ENCODE data around the gene BCAP31.

GRCh38 chrX:153725039-153725831 lies 1.0 kb upstream of the BCAP31 start:
- TF ChIP-seq CTCF (IDR thresholded peaks at IDR 0.05) (no peak), EZH2 (IDR thresholded peaks at IDR 0.05; ENCODE audit: borderline replicate concordance, insufficient read depth, low read depth, low read length, poor library complexity, severe bottlenecking) (no peak)
